UCSD-AML1 (cell line): ENCODE results near the gene BORA.
"Not testable (repeated sequence)": the region's sequence is repeated elsewhere in the genome, so short reads cannot be mapped to it uniquely, and the experiment has no call there.

Source experiments
- DNase-seq: peaks from one replicate; lab custom pipeline; 2025; ENCODE audit not compliant: unreplicated experiment; lab: John Stamatoyannopoulos, UW

BORA gene

GRCh38 chr13:72760189-72760588, 32.5 kb downstream of the BORA start:
- DNase-seq: no peak

- no peak for DNase-seq
Measured at GRCh38 chr13:72763411-72763810, 35.7 kb downstream of the BORA start.

- DNase-seq: no peak
Measured at GRCh38 chr13:72774019-72774418, 46.3 kb downstream of the BORA start.

- DNase-seq: peak; percentile 98
Measured at GRCh38 chr13:72781451-72782439, 54.0 kb downstream of the BORA start, which contains the start of the genes DIS3 and PIBF1. Gene DIS3, minus strand, starts transcription at chr13:72781900. Its CDS starts 68 bp downstream, at chr13:72781832. Gene PIBF1, plus strand, starts transcription at chr13:72782133. Its CDS starts 1,337 bp downstream, at chr13:72783470.

GRCh38 chr13:72782717-72783116, 55.0 kb downstream of the BORA start:
- no peak for DNase-seq

GRCh38 chr13:72784679-72785078, 57.0 kb downstream of the BORA start:
- not testable (repeated sequence) for DNase-seq

GRCh38 chr13:72788831-72789230, 61.1 kb downstream of the BORA start:
- DNase-seq: no peak

- DNase-seq: no peak
Measured at GRCh38 chr13:72792640-72793039, 64.9 kb downstream of the BORA start.

GRCh38 chr13:72798817-72799216, 71.1 kb downstream of the BORA start:
- DNase-seq: no peak

- DNase-seq: no peak
Measured at GRCh38 chr13:72804301-72804700, 76.6 kb downstream of the BORA start.
